NCI-H1694 (cell line): ENCODE measurements around the gene ECE2.

Experiments
- DNase-seq: peaks from one replicate; lab custom pipeline; 2025; lab: John Stamatoyannopoulos, UW

ECE2 gene

GRCh38 chr3:184314700-184315542, 39.1 kb downstream of the ECE2 start:
- peak; percentile 8 for DNase-seq

- no peak for DNase-seq
Measured at GRCh38 chr3:184315543-184315867, 39.7 kb downstream of the ECE2 start.

DNA sequence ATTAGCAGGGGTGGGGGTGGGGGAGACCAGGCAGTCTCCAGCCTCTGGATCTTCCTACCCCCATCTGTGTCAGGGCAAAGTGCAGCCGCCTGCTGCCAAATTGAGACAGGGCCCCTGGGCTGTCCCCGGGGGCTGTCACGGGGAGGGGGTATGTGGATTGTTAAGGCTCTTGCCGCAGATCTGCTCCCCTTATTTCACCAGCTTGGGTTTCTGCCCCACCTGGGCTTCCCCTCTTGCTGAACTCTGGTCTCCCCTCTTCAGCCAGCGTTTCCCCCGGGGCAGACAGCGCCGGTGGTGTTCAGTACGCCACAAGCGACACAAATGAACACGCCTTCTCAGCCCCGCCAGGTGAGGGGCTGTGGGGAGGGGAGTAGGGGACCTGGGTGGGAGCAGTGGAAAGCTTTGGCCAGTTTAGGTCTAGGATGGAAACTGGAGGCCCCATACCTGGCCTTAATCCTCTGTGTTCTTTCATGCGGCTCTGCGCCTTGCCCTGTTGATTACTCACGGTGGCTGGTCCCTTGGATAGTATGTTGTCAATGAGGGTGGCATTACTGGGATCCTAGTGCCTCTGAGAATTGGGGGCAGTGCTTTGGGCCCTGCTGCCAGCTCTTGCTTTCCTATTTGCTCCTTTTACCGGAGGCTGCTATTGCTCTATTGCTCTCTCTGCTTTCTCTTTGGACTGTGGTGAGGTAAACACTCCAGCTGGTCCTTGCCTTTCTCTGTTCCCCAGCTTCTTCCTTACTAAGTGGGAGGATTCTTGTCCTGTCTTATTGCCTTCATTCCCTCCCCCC, 40.2 kb downstream of the ECE2 start:
- DNase-seq = no peak

DNA sequence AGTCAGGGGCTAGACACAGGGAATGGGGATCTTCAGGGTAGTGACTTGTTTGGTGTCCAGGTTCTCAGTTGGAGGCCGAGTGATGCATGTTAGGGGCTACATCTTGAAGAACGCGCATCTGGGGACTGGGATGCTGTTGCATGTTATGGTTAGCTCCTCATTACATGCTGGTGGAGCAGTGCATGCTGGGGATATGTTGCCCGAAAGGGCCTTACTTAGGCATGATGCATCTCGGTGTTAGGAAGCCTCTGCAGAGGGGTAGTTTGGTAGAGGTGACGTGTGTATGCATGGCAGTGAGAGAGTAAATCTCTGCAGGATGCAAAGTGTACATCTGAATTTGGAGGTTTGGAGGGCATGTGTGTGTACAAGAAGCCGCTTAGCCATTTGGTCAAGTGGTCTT, 41.0 kb downstream of the ECE2 start:
- no peak for DNase-seq

GRCh38 chr3:184317201-184317600, 41.4 kb downstream of the ECE2 start:
- DNase-seq = no peak

DNA sequence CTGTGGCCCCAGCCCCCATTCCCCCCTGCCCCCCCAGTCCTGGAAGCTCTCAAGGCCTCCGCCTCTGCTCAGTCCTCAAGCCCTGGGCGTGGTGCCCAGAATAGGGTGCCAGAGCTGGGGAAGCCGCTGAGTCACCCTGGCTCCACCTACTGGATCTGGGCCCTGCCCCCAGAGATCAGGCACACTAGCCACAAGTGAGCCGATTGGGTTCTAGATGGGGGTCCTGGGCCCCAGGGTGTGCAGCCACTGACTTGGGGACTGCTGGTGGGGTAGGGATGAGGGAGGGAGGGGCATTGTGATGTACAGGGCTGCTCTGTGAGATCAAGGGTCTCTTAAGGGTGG, 44.3 kb downstream of the ECE2 start:
- peak; percentile 87 for DNase-seq

- DNase-seq = no peak
Measured at GRCh38 chr3:184321666-184322065, 45.8 kb downstream of the ECE2 start.

DNA sequence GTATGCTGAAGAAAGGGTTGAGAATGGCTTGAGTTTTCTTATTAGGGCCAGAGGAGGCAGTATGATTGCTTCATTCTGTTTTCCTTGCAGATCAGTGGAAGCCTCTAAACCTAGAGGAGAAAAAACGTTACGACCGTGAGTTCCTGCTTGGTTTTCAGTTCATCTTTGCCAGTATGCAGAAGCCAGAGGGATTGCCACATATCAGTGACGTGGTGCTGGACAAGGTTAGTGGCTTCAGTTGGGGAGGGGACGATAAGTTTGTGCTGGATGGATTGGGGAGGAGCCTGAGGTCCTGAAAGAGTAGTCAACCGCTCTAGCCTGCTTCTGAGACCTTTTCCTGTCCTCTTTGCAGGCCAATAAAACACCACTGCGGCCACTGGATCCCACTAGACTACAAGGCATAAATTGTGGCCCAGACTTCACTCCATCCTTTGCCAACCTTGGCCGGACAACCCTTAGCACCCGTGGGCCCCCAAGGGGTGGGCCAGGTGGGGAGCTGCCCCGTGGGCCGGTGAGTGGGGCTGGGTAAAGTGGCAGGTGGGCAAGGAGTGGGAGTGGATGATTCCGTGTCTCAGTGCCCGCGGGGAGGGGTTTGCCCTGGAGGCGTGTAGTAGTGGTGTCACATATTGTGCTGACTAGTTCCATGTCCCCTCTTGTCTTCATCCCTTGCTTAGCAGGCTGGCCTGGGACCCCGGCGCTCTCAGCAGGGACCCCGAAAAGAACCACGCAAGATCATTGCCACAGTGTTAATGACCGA, 47.1 kb downstream of the ECE2 start:
- DNase-seq = no peak

- DNase-seq = no peak
Measured at GRCh38 chr3:184323696-184324095, 47.9 kb downstream of the ECE2 start.

DNA sequence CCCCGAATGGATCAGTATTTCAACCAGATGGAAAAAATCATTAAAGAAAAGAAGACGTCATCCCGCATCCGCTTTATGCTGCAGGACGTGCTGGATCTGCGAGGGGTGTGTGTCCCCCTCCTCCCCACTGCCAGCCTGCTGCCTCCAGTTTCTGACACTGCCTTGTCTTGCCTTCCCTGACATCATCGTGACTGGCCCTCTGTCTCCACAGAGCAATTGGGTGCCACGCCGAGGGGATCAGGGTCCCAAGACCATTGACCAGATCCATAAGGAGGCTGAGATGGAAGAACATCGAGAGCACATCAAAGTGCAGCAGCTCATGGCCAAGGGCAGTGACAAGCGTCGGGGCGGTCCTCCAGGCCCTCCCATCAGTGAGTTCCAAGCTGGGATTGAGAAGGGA, 49.4 kb downstream of the ECE2 start:
- no peak for DNase-seq

- no peak for DNase-seq
Measured at GRCh38 chr3:184325715-184326369, 50.0 kb downstream of the ECE2 start.

GRCh38 chr3:184327171-184327570, 51.3 kb downstream of the ECE2 start:
- DNase-seq = no peak

DNA sequence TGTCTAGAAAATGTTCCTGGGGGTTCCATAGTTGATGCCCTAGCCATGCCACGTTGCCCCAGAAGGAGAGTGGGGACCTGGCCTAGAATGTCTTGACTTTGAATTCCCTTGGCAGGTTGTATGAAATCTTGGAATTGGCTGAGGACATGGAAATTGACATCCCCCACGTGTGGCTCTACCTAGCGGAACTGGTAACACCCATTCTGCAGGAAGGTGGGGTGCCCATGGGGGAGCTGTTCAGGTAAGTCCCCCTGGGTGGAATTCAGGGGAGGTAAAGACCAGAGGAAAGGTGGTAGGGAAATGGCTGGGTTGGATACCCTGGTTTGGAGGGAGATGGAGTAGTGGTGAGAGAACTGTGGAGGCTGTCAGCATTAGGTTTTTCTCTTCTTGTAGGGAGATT, 52.7 kb downstream of the ECE2 start:
- DNase-seq = no peak

DNA sequence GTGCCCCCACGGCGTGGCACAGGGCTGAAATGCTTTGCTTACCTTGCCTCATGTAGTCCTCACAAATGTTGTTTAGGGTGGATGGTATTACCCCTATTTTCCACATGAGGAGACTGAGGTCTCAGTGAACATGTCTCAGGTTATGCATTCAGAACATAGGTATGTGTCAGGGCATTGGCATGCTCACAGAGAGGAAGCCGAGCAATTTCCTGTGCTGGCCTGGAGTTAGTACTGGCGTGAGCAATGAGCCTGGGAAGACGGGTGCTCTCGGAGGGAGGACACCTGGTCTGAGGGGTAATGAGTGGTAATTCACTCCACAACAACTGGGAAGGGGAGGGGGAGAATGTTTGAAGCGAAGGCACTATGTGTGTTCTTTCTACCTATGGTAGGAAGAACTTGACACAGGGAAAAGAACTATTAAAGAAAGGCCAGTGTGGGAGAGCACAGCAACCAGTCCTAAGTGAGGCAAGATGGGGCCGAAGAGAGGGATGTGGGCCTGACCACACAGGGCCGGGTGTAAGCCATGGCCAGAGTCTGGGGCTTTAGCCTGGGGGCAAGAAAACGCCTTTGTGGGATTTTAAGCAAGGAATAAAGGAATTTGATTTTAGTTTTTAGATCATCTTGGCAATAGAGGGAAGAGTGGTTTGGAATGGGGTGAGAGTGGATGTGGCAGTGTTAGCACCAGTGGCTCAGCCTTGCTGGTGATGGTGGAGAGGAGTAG, 56.7 kb downstream of the ECE2 start:
- no peak for DNase-seq

- DNase-seq = no peak
Measured at GRCh38 chr3:184333190-184333589, 57.4 kb downstream of the ECE2 start.

DNA sequence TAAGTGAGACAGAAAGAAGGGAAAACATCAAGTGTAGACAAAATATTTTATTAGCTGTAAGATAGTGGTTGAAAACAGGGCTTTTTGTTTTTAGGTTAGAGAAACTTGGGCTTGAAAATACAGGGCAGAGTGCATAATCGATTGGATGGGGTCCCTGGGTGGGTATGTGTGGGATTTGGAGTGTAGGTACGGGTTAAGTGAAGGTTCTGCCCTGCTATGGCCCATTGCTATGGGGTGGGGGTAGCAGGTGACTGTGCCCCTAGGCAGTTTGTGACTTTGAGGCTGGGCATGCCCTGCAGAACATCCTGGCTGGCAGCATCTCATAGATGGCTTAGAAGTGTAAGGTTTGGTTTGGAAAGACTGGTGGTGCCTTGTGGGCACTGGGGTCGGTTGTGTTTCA, 57.9 kb downstream of the ECE2 start:
- no peak for DNase-seq

DNA sequence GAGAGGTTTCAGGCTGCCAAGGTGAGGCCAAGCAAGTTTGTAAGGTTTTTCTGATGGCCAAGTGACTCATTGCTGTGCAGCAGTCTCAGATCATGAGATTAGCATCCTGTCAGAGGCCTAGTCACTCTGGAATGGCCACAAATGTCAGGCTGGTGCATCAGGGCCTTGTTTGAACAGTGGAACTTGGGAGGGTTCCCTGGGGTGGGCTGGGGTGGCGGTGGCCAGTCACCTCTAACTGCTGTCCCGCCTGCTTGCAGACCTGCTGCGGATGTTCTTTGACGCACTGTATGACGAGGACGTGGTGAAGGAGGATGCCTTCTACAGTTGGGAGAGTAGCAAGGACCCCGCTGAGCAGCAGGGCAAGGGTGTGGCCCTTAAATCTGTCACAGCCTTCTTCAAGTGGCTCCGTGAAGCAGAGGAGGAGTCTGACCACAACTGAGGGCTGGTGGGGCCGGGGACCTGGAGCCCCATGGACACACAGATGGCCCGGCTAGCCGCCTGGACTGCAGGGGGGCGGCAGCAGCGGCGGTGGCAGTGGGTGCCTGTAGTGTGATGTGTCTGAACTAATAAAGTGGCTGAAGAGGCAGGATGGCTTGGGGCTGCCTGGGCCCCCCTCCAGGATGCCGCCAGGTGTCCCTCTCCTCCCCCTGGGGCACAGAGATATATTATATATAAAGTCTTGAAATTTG, 58.8 kb downstream of the ECE2 start:
- no peak for DNase-seq

- no peak for DNase-seq
Measured at GRCh38 chr3:184335291-184335660, 59.5 kb downstream of the ECE2 start.

DNA sequence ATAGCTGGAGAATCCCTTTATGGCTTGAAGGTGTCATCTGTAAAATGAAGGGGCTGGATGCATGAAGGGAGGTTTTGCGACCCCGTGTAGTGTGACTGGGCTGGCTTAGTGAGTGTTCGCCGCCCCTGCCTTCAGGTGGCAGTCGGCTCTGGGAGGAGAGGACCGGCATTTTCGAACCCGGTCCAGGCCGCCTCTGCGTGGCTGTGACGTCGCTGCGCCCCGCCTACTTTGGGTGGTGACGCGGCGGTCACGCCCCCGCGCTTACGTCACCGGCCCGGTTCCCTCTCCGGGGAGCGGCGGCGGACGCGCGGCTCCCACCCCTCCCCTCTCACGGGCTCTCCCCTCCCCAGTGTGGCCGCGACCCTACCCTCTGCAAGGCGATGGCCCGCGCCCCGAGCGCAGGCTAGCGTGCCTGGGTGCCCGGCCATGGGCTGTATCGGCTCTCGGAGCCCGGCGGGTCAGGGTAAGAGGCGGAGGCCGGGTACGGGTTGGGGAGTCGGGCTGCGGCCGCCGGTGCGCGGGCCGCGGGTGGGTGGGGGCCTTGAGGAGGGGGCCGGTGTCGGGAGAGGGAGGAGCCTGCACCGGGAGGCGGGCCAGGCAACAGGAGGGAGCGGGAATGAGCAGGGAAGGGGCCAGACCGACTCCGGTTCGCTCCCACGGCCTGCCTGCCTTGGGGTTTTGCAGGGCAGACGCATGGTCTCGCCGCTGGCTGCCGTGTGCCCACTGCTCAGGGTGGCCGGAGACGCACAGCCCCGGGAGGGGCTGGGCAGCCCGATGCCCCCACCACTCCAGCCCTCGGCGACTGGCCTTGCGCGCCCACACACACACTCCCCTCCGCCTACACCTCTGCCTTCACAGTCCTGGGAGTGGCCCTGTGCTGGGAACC, 60.1 kb downstream of the ECE2 start:
- peak; percentile 42 for DNase-seq
